KMS-11 (cell line): ENCODE measurements around the gene ZNF155.

Experiments used
- H2AFZ ChIP-seq: fragments of 200-600 bp; sonication (generic); 2 replicates; pipeline ENCODE4 v1.6.1; 2016; ENCODE audit warnings: antibody characterized with exemption, mixed run types, low read depth
- H3K27ac ChIP-seq: fragments of 200-600 bp; sonication (generic); 2 replicates; pipeline ENCODE4 v1.6.1; 2016; ENCODE audit warnings: mild to moderate bottlenecking, mixed run types
- H3K27me3 ChIP-seq: fragments of 200-600 bp; sonication (generic); 2 replicates; pipeline ENCODE4 v1.6.1; 2017; ENCODE audit warnings: mild to moderate bottlenecking, low read depth, mixed run types, moderate library complexity; ENCODE audit not compliant: insufficient read depth
- H3K36me3 ChIP-seq: fragments of 200-600 bp; sonication (generic); 2 replicates; pipeline ENCODE4 v1.6.1; 2017; ENCODE audit warnings: mild to moderate bottlenecking, mixed run types; ENCODE audit not compliant: insufficient read depth
- H3K4me1 ChIP-seq: fragments of 200-600 bp; sonication (generic); 2 replicates; pipeline ENCODE4 v1.6.1; 2016; ENCODE audit warnings: mild to moderate bottlenecking, low read depth, mixed run types; ENCODE audit not compliant: poor library complexity, severe bottlenecking
- H3K4me2 ChIP-seq: fragments of 200-600 bp; sonication (generic); 2 replicates; pipeline ENCODE4 v1.7.0; 2016; ENCODE audit warnings: mild to moderate bottlenecking, mixed run types
- H3K4me3 ChIP-seq: fragments of 200-600 bp; sonication (generic); IDR thresholded peaks from 2 replicates; pipeline ENCODE4 v1.6.1; 2017; ENCODE audit warnings: low read depth, low read length, mixed read lengths; ENCODE audit not compliant: insufficient read depth
- H3K79me2 ChIP-seq: fragments of 200-600 bp; sonication (generic); 2 replicates; pipeline ENCODE4 v1.6.1; 2016; ENCODE audit warnings: low read depth, mixed run types; ENCODE audit not compliant: insufficient read depth
- H3K9ac ChIP-seq: fragments of 200-600 bp; sonication (generic); 2 replicates; pipeline ENCODE4 v1.6.1; 2016; ENCODE audit warnings: mild to moderate bottlenecking, mixed run types
- H4K20me1 ChIP-seq: fragments of 200-600 bp; sonication (generic); 2 replicates; pipeline ENCODE4 v1.6.1; 2016; ENCODE audit warnings: mild to moderate bottlenecking, mixed run types; ENCODE audit not compliant: insufficient read depth
- CTCF ChIP-seq: fragments of 200-600 bp; sonication (generic); conservative IDR thresholded peaks from 2 replicates; pipeline ENCODE4 v1.6.1; 2017; ENCODE audit warnings: low read depth, mild to moderate bottlenecking, antibody characterized with exemption, low read length, moderate library complexity, mixed read lengths

ZNF155 gene

GRCh38 chr19:43976732-43977131, 7.3 kb upstream of the ZNF155 start:
- H3K4me2 ChIP-seq, result no peak overlapping the region
- H3K79me2 ChIP-seq, result no peaks in the 10 kb centered on the region
- TF ChIP-seq CTCF, result no peak
- H3K27ac ChIP-seq, result no peak overlapping the region
- no peaks in the 10 kb centered on the region for H4K20me1 ChIP-seq
- H3K4me1 ChIP-seq, result no peaks in the 10 kb centered on the region
- H3K9ac ChIP-seq, result no peak overlapping the region
- H3K36me3 ChIP-seq, result no peaks in the 10 kb centered on the region
- no peak overlapping the region for H2AFZ ChIP-seq
- no peak overlapping the region for H3K4me3 ChIP-seq
- no peaks in the 10 kb centered on the region for H3K27me3 ChIP-seq

- Histone ChIP-seq H4K20me1 (no peaks in the 10 kb centered on the region), H3K27ac (no peak overlapping the region), H3K4me3 (no peak overlapping the region), H3K79me2 (no peaks in the 10 kb centered on the region), H3K27me3 (no peaks in the 10 kb centered on the region), H2AFZ (no peak overlapping the region), H3K4me2 (no peak overlapping the region), H3K36me3 (no peaks in the 10 kb centered on the region), H3K4me1 (no peaks in the 10 kb centered on the region), H3K9ac (no peak overlapping the region)
- no peak for TF ChIP-seq CTCF
These were observed 460 bp upstream of the ZNF155 start for GRCh38 chr19:43983544-43983911.

GRCh38 chr19:43984687-43985000, 656 bp downstream of the ZNF155 start:
- no peaks in the 10 kb centered on the region for H3K4me1 ChIP-seq
- no peaks in the 10 kb centered on the region for H4K20me1 ChIP-seq
- TF ChIP-seq CTCF, result no peak
- no peaks in the 10 kb centered on the region for H3K27me3 ChIP-seq
- H3K27ac ChIP-seq, result no peak overlapping the region
- H3K4me2 ChIP-seq, result no peak overlapping the region
- H2AFZ ChIP-seq, result no peak overlapping the region
- no peaks in the 10 kb centered on the region for H3K36me3 ChIP-seq
- H3K9ac ChIP-seq, result no peak overlapping the region
- H3K4me3 ChIP-seq, result no peak overlapping the region
- H3K79me2 ChIP-seq, result no peaks in the 10 kb centered on the region

GRCh38 chr19:43997631-43998290, 13.8 kb downstream of the ZNF155 start:
- Histone ChIP-seq H3K36me3 (no peaks in the 10 kb centered on the region), H3K79me2 (no peaks in the 10 kb centered on the region), H2AFZ (no peak overlapping the region), H3K9ac (no peak overlapping the region), H3K4me2 (no peak overlapping the region), H3K27me3 (no peaks in the 10 kb centered on the region), H3K4me1 (no peaks in the 10 kb centered on the region), H3K4me3 (no peak overlapping the region), H4K20me1 (no peaks in the 10 kb centered on the region), H3K27ac (no peak overlapping the region)
- TF ChIP-seq CTCF, result no peak
